IPS-18a (cell line): ENCODE measurements around the gene SYT7.

ENCODE experiments used
- H3K27ac ChIP-seq: one replicate; pipeline ENCODE4 v1.5.1; 2013; ENCODE audit warnings: low read length
- H3K27me3 ChIP-seq: one replicate; pipeline ENCODE4 v1.6.1; 2013; ENCODE audit warnings: mild to moderate bottlenecking, low read length; ENCODE audit not compliant: control insufficient read depth, insufficient read depth
- H3K36me3 ChIP-seq: one replicate; pipeline ENCODE4 v1.6.1; 2013; ENCODE audit warnings: low read depth, low read length; ENCODE audit not compliant: control insufficient read depth
- H3K4me1 ChIP-seq: one replicate; pipeline ENCODE4 v1.6.1; 2013; ENCODE audit warnings: low read depth, low read length; ENCODE audit not compliant: control insufficient read depth
- H3K4me3 ChIP-seq: one replicate; pipeline ENCODE4 v1.5.1; 2013; ENCODE audit warnings: low read length
- H3K9ac ChIP-seq: one replicate; pipeline ENCODE4 v1.6.1; 2013; ENCODE audit warnings: mild to moderate bottlenecking, low read length, moderate library complexity
- H3K9me3 ChIP-seq: one replicate; pipeline ENCODE4 v1.6.1; 2013; ENCODE audit warnings: low read depth, low read length; ENCODE audit not compliant: control insufficient read depth

The SYT7 gene

GRCh38 chr11:61603667-61604066 lies 22.8 kb upstream of the SYT7 start:
- H3K27me3 ChIP-seq = no peaks in the 10 kb centered on the region
- no peak overlapping the region for H3K27ac ChIP-seq
- H3K36me3 ChIP-seq = no peaks in the 10 kb centered on the region
- no peak overlapping the region for H3K4me3 ChIP-seq
- H3K9me3 ChIP-seq = no peaks in the 10 kb centered on the region
- H3K9ac ChIP-seq = no peak overlapping the region
- peaks cover 18% of the 10 kb centered on the region for H3K4me1 ChIP-seq

GRCh38 chr11:61602775-61603569 lies 22.1 kb upstream of the SYT7 start:
- no peak overlapping the region for H3K27ac ChIP-seq
- H3K27me3 ChIP-seq = no peaks in the 10 kb centered on the region

GRCh38 chr11:61601512-61601911 lies 20.6 kb upstream of the SYT7 start:
- peaks cover 23% of the 10 kb centered on the region for H3K4me1 ChIP-seq
- no peak overlapping the region for H3K9ac ChIP-seq
- H3K27me3 ChIP-seq = no peaks in the 10 kb centered on the region
- H3K36me3 ChIP-seq = no peaks in the 10 kb centered on the region
- H3K9me3 ChIP-seq = no peaks in the 10 kb centered on the region
- no peak overlapping the region for H3K27ac ChIP-seq
- no peak overlapping the region for H3K4me3 ChIP-seq

More at GRCh38 chr11:61602775-61603569, 22.1 kb upstream of the SYT7 start:
- no peak overlapping the region for H3K4me3 ChIP-seq
- no peaks in the 10 kb centered on the region for H3K9me3 ChIP-seq
- peaks cover 23% of the 10 kb centered on the region for H3K4me1 ChIP-seq
- H3K9ac ChIP-seq = no peak overlapping the region
- no peaks in the 10 kb centered on the region for H3K36me3 ChIP-seq

DNA sequence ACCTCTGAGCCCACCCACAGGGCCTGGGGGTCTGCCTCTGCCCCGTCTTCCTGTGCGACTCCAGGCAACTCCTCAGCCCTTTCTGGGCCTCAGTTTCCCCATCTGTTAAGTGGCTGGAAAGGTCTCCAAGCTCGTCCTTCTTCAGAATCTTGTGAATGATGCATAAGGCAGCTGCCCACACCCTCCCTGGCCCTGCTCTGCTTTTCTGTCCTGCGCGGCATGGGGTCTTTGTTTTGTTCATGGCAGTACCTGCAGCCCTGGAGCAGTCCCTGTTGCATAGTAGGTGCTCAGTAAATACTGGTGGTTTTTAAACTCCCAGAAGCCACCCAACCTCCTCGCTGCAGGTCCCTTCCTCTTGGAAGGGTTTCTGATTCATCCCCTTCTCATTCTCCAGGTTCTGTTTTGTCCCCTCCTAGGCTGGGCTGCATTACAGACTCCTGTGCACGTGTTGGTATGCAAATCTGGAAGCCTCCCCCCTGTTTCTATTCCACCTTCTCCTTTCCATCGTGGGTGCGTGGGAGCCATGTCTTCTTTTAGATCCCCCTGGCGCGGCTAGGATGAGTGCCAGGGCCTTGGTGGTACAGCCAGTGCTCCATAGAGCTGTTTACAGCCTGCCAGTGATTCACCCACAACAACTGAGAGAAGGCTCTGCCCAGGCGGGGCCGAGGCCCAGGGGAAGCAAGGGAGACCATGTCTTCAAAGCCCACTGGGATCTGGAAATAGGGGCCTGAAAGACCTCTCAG lies 19.3 kb upstream of the SYT7 start:
- H3K27me3 ChIP-seq = no peaks in the 10 kb centered on the region

DNA sequence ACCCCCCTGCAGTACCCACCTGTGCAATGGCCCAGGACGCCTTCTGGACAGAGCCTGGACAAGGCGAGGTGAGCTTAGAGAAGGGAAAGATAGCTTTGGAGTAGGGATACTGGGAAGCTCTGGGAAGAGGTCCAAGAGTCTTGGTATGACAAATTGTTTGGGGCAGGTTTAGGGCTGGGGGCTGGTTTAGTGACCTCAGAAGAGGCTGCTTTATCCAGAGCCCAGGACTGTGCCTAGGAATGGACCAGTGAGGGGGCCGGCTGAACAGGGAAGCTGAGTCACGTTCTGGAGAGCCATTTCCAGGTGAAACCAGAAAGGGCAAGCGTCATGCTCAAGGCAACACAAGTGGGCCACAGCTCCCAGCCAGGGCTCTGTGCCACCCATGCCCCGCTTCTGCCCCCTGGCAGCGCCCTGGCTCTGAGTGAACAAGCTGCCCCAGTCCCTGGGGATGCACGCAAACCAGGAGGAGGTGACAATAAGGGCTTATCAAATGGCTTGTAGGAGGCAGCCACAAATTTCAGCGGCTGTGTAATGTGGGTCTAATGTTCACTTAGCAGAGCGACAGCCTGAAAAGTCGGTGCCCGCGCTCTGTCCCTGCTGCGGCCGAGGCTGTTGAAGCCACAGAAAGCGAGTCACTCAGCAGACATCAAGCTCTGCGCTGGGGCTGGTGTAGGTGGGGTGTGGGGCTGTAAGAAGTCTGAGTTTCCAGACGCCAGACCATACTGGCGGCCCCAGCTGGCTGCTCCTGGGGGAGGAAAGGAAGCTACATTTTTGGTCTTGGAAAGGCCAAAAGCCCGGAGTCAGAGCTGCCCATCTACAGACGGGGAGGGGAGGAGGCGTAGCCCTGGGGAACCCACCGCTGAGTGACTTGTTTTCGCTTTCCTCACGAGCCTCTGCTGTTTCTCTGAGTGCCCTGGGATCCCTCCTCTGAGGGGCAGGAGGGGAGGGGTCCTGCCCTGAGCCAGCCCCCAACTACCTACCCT lies 18.3 kb upstream of the SYT7 start:
- Histone ChIP-seq H3K4me3 (no peak overlapping the region), H3K27ac (no peak overlapping the region), H3K9me3 (no peaks in the 10 kb centered on the region), H3K27me3 (no peaks in the 10 kb centered on the region), H3K4me1 (peaks cover 23% of the 10 kb centered on the region), H3K9ac (no peak overlapping the region), H3K36me3 (no peaks in the 10 kb centered on the region)

More for the DNA sequence above, 19.3 kb upstream of the SYT7 start:
- H3K4me1 ChIP-seq = peaks cover 23% of the 10 kb centered on the region
- H3K9me3 ChIP-seq = no peaks in the 10 kb centered on the region
- H3K9ac ChIP-seq = no peak overlapping the region
- H3K4me3 ChIP-seq = no peak overlapping the region
- no peak overlapping the region for H3K27ac ChIP-seq
- H3K36me3 ChIP-seq = no peaks in the 10 kb centered on the region

GRCh38 chr11:61598374-61598773 lies 17.5 kb upstream of the SYT7 start:
- no peak overlapping the region for H3K4me3 ChIP-seq
- H3K27ac ChIP-seq = no peak overlapping the region
- H3K27me3 ChIP-seq = no peaks in the 10 kb centered on the region
- H3K36me3 ChIP-seq = no peaks in the 10 kb centered on the region
- peaks cover 23% of the 10 kb centered on the region for H3K4me1 ChIP-seq
- H3K9me3 ChIP-seq = no peaks in the 10 kb centered on the region
- no peak overlapping the region for H3K9ac ChIP-seq

GRCh38 chr11:61596990-61597389 lies 16.1 kb upstream of the SYT7 start:
- H3K4me3 ChIP-seq = no peak overlapping the region
- no peaks in the 10 kb centered on the region for H3K36me3 ChIP-seq
- H3K27me3 ChIP-seq = no peaks in the 10 kb centered on the region
- H3K4me1 ChIP-seq = peaks cover 23% of the 10 kb centered on the region
- H3K9ac ChIP-seq = no peak overlapping the region
- no peak overlapping the region for H3K27ac ChIP-seq
- no peaks in the 10 kb centered on the region for H3K9me3 ChIP-seq

DNA sequence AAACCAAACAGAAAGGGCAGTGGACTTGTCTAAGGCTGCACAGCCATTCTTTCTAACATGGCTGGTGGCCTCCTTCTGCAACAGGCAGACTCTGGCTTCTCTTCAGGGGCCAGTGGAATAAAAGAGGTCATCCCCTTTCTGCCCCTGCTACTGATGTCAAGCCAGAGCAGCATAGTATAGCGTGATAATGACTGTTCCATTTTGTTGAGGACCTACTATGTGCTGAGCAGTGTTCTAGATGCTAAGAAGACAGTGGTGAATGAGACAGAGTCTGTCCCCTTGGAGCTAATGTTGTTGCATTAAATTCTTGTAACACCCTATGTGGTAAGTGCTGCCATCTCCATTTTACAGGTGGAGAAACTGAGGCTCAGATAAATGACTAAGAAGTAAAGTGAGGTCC lies 15.7 kb upstream of the SYT7 start:
- Histone ChIP-seq H3K27ac (no peak overlapping the region), H3K4me1 (peaks cover 23% of the 10 kb centered on the region), H3K9ac (no peak overlapping the region), H3K36me3 (no peaks in the 10 kb centered on the region), H3K9me3 (no peaks in the 10 kb centered on the region), H3K27me3 (no peaks in the 10 kb centered on the region), H3K4me3 (no peak overlapping the region)

- Histone ChIP-seq H3K9ac (no peak overlapping the region), H3K4me3 (no peak overlapping the region), H3K36me3 (no peaks in the 10 kb centered on the region), H3K27me3 (peaks cover 7% of the 10 kb centered on the region), H3K9me3 (no peaks in the 10 kb centered on the region), H3K4me1 (peaks cover 16% of the 10 kb centered on the region), H3K27ac (no peak overlapping the region)
Measured at GRCh38 chr11:61594907-61595257, 14.0 kb upstream of the SYT7 start.

DNA sequence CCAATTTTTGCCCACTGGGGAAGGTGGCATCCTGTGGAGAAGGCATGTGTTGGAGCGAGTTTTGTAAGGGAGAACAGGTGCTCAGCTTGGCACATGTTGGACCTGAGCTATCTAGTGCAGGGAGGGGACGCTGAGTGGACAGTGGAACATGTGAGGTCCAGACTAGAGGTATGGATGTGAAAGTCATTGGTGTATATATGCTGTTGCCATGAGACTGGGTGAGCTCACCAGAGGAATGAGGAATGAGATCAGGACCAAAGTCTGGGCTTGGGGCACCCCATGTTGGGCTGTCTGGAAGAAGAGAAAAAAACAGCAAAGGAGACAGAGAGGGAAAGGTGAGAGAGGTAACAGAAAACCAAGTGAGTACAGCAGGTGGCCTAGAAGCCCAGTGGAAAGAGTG lies 12.3 kb upstream of the SYT7 start:
- no peak overlapping the region for H3K27ac ChIP-seq
- H3K4me3 ChIP-seq = no peak overlapping the region
- H3K36me3 ChIP-seq = no peaks in the 10 kb centered on the region
- H3K27me3 ChIP-seq = peaks cover 15% of the 10 kb centered on the region
- no peak overlapping the region for H3K9ac ChIP-seq
- H3K9me3 ChIP-seq = no peaks in the 10 kb centered on the region
- H3K4me1 ChIP-seq = peaks cover 5% of the 10 kb centered on the region

GRCh38 chr11:61592176-61592575 lies 11.3 kb upstream of the SYT7 start:
- Histone ChIP-seq H3K27me3 (peaks cover 17% of the 10 kb centered on the region), H3K27ac (no peak overlapping the region), H3K9me3 (no peaks in the 10 kb centered on the region), H3K4me3 (no peak overlapping the region), H3K4me1 (peaks cover 7% of the 10 kb centered on the region), H3K9ac (no peak overlapping the region), H3K36me3 (no peaks in the 10 kb centered on the region)
